HepG2 (cell line): ENCODE results near the gene NFKB2. TPM values are rescaled to one million over a fixed set of nuclear protein-coding genes. Genes with fewer than 3 reads are reported as not detected.

Experiments
- EHMT2 ChIP-seq: fragments of 200-600 bp; sonication (generic); IDR thresholded peaks from 2 replicates; pipeline ENCODE4 v1.7.0; 2017; ENCODE audit warnings: antibody characterized with exemption, low read depth, low read length, borderline replicate concordance
- GABPB1 ChIP-seq: IDR thresholded peaks from 2 replicates; pipeline ENCODE4 v1.6.1; 2016; ENCODE audit warnings: mild to moderate bottlenecking, missing genetic modification reagents, moderate library complexity, missing compliant biosample characterization
- HNF4A ChIP-seq: sonication (generic); formaldehyde crosslinking; IDR thresholded peaks from 2 replicates; pipeline ENCODE4 v1.4.0; 2020; ENCODE audit warnings: missing genetic modification reagents
- HOXA7 ChIP-seq: sonication (generic); formaldehyde crosslinking; IDR thresholded peaks from 2 replicates; pipeline ENCODE4 v1.8.1; 2022; ENCODE audit warnings: mild to moderate bottlenecking, missing genetic modification reagents, moderate library complexity
- KDM1A ChIP-seq: IDR thresholded peaks from 2 replicates; pipeline ENCODE4 v1.6.1; 2016; ENCODE audit warnings: missing compliant biosample characterization
- KLF13 ChIP-seq: sonication (generic); formaldehyde crosslinking; IDR thresholded peaks from 2 replicates; pipeline ENCODE4 v1.4.0; 2020; ENCODE audit warnings: mild to moderate bottlenecking, missing genetic modification reagents
- PHF20 ChIP-seq: sonication (generic); formaldehyde crosslinking; IDR thresholded peaks from 2 replicates; pipeline ENCODE4 v1.5.0; 2020; ENCODE audit warnings: mild to moderate bottlenecking, missing genetic modification reagents
- PHF8 ChIP-seq: sonication (generic); formaldehyde crosslinking; IDR thresholded peaks from 2 replicates; pipeline ENCODE4 v1.5.0; 2020; ENCODE audit warnings: missing genetic modification reagents
- POLR2G ChIP-seq: fragments of 200-400 bp; formaldehyde crosslinking; IDR thresholded peaks from 2 replicates; pipeline ENCODE4 v1.6.1; 2018; ENCODE audit warnings: mild to moderate bottlenecking, low read depth, low read length, moderate library complexity
- SP1 ChIP-seq, 2 experiments: fragments of 450-650 bp in 1 of 2; sonication (generic) in 1 of 2; formaldehyde crosslinking in 1 of 2; IDR thresholded peaks; 2 replicates each; pipeline versions ENCODE4 v1.4.0 to v1.6.1; 2016 to 2020; ENCODE audit warnings: missing genetic modification reagents in 1 of 2
- TP53 ChIP-seq: sonication (generic); formaldehyde crosslinking; conservative IDR thresholded peaks from 2 replicates; pipeline ENCODE4 v1.4.0; 2020; ENCODE audit warnings: missing genetic modification reagents
- ZFYVE20 ChIP-seq: sonication (generic); formaldehyde crosslinking; IDR thresholded peaks from 2 replicates; pipeline ENCODE4 v1.8.0; 2023; ENCODE audit warnings: low read depth, mild to moderate bottlenecking, moderate library complexity, missing genetic modification reagents, borderline replicate concordance
- ZMYM3 ChIP-seq: sonication (generic); formaldehyde crosslinking; IDR thresholded peaks from 2 replicates; pipeline ENCODE4 v1.5.1; 2020; ENCODE audit warnings: mild to moderate bottlenecking, missing genetic modification reagents
- ZNF441 ChIP-seq: sonication (generic); formaldehyde crosslinking; IDR thresholded peaks from 2 replicates; pipeline ENCODE4 v1.7.0; 2021; ENCODE audit warnings: missing genetic modification reagents, borderline replicate concordance
- ZNF589 ChIP-seq: sonication (generic); formaldehyde crosslinking; conservative IDR thresholded peaks from 2 replicates; pipeline ENCODE4 v1.8.0; 2022; ENCODE audit warnings: mild to moderate bottlenecking, moderate library complexity, missing genetic modification reagents
- polyA plus RNA-seq, 8 experiments: library from polyadenylated mRNA; depleted of rRNA in 3 of 8; stranded (reverse) in 7 of 8; unstranded in 1 of 8; fragments of >200 nt; fragmentation: Illumina TruSeq in 4 of 8; extraction: Trizol in 4 of 8; gene quantifications; 2 replicates each; pipeline versions ENCODE4 v1.2.1 to v1.2.3, GENCODE V29; 2011 to 2016; ENCODE audit warnings: low read depth in 4 of 8, missing spikeins in 1 of 8, mixed read lengths in 1 of 8; ENCODE audit not compliant: insufficient read depth in 1 of 8
- total RNA-seq, 5 experiments: library from RNA; depleted of rRNA; stranded (reverse); fragments of >200 nt; fragmentation: Illumina TruSeq; extraction: Trizol; gene quantifications; 2 replicates each; pipeline ENCODE4 v1.2.3, GENCODE V29; 2016; ENCODE audit warnings: low read depth in 1 of 5
- TF ChIP-seq, protein P1 (sequence below): sonication (generic); formaldehyde crosslinking; IDR thresholded peaks from 2 replicates; pipeline ENCODE4 v1.5.0; 2020; ENCODE audit warnings: missing genetic modification reagents, mild to moderate bottlenecking, borderline replicate concordance
- TF ChIP-seq, protein P2 (sequence below): sonication (generic); formaldehyde crosslinking; IDR thresholded peaks from 2 replicates; pipeline ENCODE4 v1.9.0; 2022; ENCODE audit warnings: low read depth, missing genetic modification reagents
- TF ChIP-seq, protein P3 (sequence below): sonication (generic); formaldehyde crosslinking; IDR thresholded peaks from 2 replicates; pipeline ENCODE4 v1.5.0; 2020; ENCODE audit warnings: missing genetic modification reagents
- TF ChIP-seq, protein P4 (sequence below), 2 experiments: IDR thresholded peaks; 2 replicates each; pipeline ENCODE4 v1.6.1; 2011 to 2012; ENCODE audit warnings: low read length in 2 of 2, borderline replicate concordance in 1 of 2, low read depth in 1 of 2, mild to moderate bottlenecking in 1 of 2, moderate library complexity in 1 of 2

Gene NFKB2
- total and polyA plus RNA-seq, 2 of the 13 experiments (the other 11 are each of a cell fraction or from before 2014, with no cell fraction given), result 7.7 to 12.5 TPM

DNA sequence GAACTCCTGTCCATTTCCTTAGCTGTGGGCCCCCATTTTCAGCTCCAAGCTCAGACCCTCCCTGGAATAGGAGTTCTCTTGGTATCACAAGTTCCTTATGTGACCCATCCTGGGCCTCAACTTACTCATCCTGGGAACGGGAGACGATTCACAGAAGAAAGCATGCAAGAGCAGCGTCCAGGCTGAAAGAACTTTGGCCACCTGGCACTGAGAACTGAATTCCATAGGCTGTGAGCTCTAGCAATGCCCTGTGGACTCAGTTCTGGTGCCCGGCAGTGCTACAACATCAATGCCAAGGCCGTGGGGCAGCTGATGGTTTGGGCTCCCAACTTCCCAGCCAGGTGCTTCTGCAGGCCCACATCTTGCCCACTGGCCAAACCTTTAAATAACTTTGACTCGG is 40.8 kb downstream of the NFKB2 start (continued):
- TF ChIP-seq PHF20 (CRISPR knock-in tag) (no peak), ZMYM3 (CRISPR knock-in tag) (peak; percentile 72), KLF13 (CRISPR knock-in tag) (no peak), KDM1A (CRISPR knock-in tag) (peak; percentile 48; the same call in 1 of the 2 replicates), ZFYVE20 (CRISPR knock-in tag) (no peak), EHMT2 (no peak), GABPB1 (CRISPR knock-in tag) (no peak), SP1 (IDR thresholded peaks at IDR 0.05) (no peak), SP1 (CRISPR knock-in tag; IDR thresholded peaks at IDR 0.05) (no peak), PHF8 (CRISPR knock-in tag) (peak; percentile 29; the same call in 1 of the 2 replicates), POLR2G (no peak), ZNF441 (CRISPR knock-in tag) (no peak), ZNF589 (CRISPR knock-in tag) (no peak), HOXA7 (CRISPR knock-in tag) (no peak), TP53 (CRISPR knock-in tag) (no peak), HNF4A (CRISPR knock-in tag) (peak; percentile 36; the same call in 1 of the 2 replicates)
- TF ChIP-seq, protein P1, sequence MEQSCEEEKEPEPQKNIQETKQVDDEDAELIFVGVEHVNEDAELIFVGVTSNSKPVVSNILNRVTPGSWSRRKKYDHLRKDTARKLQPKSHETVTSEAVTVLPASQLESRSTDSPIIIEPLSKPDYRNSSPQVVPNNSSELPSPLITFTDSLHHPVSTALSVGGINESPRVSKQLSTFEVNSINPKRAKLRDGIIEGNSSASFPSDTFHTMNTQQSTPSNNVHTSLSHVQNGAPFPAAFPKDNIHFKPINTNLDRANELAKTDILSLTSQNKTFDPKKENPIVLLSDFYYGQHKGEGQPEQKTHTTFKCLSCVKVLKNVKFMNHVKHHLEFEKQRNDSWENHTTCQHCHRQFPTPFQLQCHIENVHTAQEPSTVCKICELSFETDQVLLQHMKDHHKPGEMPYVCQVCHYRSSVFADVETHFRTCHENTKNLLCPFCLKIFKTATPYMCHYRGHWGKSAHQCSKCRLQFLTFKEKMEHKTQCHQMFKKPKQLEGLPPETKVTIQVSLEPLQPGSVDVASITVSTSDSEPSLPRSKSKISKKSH (CRISPR knock-in tag), result no peak
- TF ChIP-seq, protein P2, sequence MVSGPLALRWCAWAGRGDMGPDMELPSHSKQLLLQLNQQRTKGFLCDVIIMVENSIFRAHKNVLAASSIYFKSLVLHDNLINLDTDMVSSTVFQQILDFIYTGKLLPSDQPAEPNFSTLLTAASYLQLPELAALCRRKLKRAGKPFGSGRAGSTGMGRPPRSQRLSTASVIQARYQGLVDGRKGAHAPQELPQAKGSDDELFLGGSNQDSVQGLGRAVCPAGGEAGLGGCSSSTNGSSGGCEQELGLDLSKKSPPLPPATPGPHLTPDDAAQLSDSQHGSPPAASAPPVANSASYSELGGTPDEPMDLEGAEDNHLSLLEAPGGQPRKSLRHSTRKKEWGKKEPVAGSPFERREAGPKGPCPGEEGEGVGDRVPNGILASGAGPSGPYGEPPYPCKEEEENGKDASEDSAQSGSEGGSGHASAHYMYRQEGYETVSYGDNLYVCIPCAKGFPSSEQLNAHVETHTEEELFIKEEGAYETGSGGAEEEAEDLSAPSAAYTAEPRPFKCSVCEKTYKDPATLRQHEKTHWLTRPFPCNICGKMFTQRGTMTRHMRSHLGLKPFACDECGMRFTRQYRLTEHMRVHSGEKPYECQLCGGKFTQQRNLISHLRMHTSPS (CRISPR knock-in tag), result peak; percentile 88
- TF ChIP-seq, protein P3, sequence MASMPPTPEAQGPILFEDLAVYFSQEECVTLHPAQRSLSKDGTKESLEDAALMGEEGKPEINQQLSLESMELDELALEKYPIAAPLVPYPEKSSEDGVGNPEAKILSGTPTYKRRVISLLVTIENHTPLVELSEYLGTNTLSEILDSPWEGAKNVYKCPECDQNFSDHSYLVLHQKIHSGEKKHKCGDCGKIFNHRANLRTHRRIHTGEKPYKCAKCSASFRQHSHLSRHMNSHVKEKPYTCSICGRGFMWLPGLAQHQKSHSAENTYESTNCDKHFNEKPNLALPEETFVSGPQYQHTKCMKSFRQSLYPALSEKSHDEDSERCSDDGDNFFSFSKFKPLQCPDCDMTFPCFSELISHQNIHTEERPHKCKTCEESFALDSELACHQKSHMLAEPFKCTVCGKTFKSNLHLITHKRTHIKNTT (CRISPR knock-in tag), result no peak
- TF ChIP-seq, protein P4, sequence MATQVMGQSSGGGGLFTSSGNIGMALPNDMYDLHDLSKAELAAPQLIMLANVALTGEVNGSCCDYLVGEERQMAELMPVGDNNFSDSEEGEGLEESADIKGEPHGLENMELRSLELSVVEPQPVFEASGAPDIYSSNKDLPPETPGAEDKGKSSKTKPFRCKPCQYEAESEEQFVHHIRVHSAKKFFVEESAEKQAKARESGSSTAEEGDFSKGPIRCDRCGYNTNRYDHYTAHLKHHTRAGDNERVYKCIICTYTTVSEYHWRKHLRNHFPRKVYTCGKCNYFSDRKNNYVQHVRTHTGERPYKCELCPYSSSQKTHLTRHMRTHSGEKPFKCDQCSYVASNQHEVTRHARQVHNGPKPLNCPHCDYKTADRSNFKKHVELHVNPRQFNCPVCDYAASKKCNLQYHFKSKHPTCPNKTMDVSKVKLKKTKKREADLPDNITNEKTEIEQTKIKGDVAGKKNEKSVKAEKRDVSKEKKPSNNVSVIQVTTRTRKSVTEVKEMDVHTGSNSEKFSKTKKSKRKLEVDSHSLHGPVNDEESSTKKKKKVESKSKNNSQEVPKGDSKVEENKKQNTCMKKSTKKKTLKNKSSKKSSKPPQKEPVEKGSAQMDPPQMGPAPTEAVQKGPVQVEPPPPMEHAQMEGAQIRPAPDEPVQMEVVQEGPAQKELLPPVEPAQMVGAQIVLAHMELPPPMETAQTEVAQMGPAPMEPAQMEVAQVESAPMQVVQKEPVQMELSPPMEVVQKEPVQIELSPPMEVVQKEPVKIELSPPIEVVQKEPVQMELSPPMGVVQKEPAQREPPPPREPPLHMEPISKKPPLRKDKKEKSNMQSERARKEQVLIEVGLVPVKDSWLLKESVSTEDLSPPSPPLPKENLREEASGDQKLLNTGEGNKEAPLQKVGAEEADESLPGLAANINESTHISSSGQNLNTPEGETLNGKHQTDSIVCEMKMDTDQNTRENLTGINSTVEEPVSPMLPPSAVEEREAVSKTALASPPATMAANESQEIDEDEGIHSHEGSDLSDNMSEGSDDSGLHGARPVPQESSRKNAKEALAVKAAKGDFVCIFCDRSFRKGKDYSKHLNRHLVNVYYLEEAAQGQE (IDR thresholded peaks at IDR 0.05; ENCODE audit: borderline replicate concordance in 1 of 2, low read depth in 1 of 2, low read length in 2 of 2), result no peak
